CD4-positive, alpha-beta T cell treated with Interleukin-10 for 1 hour (primary cell): ENCODE results near the gene TMEM17.

Source experiments
- DNase-seq: peaks from one replicate; pipeline ENCODE4 v3.0.0-alpha.2; 2020

The TMEM17 gene

GRCh38 chr2:62452701-62453454, 53.1 kb downstream of the TMEM17 start:
- no peak for DNase-seq

GRCh38 chr2:62450716-62451191, 55.2 kb downstream of the TMEM17 start:
- no peak for DNase-seq
